ENCODE data around the gene SAV1. TPM values are rescaled to one million over a fixed set of nuclear protein-coding genes. Genes with fewer than 3 reads are reported as not detected.

SAV1 gene
- total RNA-seq (2014; rRNA removed; shearing (Covaris generic)) (82.2 and 82.8 TPM in 2 replicates), polyA plus RNA-seq (2016; fragmentation: Nextera tagmentation; extraction: Ambion mirVana) (72.7 and 74.2 TPM in 2 replicates)
- long read RNA-seq, partial matches to known transcripts: 2 of 4 reads
- long read RNA-seq, other reads (novel, unspliced or antisense): 1 of 4 reads

DNA sequence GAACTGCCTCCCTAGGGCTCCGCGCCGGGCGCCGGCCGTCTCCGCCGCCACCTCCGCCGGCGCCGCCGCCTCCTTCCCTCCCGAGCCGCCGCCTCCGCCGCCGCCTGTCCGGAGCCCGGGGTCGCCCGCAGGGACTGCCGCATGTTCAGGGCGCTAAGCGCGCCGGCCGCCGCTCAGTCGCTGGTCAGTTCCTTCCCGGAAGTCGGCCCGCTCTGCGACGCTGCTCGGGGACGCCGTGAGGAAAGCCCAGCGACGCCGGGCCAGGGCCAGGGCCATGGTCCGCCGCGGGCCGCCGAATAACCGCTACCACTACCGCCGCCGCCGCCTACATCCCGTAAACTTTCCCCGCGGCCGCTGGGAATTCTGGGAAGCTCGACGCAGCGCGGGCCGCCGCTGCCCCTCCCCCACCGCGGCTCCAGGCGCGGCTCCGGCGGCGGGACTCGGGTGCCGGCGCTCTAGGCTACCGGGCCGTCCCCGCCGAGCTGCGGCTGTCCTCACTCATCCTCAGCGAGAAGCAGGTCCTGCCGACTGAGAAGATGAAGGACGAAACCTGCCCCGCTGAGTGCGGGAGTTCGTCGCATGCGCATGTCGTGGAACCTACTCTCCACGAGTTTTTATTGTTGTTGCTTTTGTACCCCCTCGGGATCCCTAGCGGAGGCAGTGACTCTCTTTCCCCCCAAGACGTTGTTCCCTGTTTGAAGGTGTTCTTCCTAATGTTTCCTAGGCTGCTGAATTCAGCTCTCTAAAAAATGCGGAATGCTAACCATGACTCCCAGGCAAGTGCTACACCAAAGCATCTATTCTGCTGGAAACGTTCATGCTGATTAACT, at the start of gene SAV1:
TSS of gene SAV1 (minus strand) at position 311 of the 830 bp plus-strand sequence. CDS start 339 bp downstream, outside the sequence.
- Mint-ChIP-seq H3K27ac (peak within 1 kb of the TSS; percentile 94), H3K4me3 (no peak within 1 kb of the TSS; the same call in 2 of the 3 replicates), H3K36me3 (ENCODE audit: low read depth) (peaks cover 14% of the 10 kb centered on the region), H3K9me3 (no peaks in the 10 kb centered on the region), H3K27me3 (ENCODE audit: insufficient read depth, low read depth, poor library complexity) (peaks cover 4% of the 10 kb centered on the region), H3K4me1 (peaks cover 15% of the 10 kb centered on the region)
- H4K20me1 ChIP-seq (replicated peaks; ENCODE audit: insufficient read depth): peaks cover 9% of the 10 kb centered on the region; the same call in 1 of the 2 replicates
- H3K4me2 ChIP-seq: peak within 1 kb of the TSS; percentile 77
- H3K4me1 ChIP-seq (ENCODE audit: insufficient read depth): peaks cover 29% of the 10 kb centered on the region
- peaks cover 4% of the 10 kb centered on the region; the same call in 1 of the 2 replicates for H3K36me3 ChIP-seq (ENCODE audit: insufficient read depth)
- TF ChIP-seq, protein P1, sequence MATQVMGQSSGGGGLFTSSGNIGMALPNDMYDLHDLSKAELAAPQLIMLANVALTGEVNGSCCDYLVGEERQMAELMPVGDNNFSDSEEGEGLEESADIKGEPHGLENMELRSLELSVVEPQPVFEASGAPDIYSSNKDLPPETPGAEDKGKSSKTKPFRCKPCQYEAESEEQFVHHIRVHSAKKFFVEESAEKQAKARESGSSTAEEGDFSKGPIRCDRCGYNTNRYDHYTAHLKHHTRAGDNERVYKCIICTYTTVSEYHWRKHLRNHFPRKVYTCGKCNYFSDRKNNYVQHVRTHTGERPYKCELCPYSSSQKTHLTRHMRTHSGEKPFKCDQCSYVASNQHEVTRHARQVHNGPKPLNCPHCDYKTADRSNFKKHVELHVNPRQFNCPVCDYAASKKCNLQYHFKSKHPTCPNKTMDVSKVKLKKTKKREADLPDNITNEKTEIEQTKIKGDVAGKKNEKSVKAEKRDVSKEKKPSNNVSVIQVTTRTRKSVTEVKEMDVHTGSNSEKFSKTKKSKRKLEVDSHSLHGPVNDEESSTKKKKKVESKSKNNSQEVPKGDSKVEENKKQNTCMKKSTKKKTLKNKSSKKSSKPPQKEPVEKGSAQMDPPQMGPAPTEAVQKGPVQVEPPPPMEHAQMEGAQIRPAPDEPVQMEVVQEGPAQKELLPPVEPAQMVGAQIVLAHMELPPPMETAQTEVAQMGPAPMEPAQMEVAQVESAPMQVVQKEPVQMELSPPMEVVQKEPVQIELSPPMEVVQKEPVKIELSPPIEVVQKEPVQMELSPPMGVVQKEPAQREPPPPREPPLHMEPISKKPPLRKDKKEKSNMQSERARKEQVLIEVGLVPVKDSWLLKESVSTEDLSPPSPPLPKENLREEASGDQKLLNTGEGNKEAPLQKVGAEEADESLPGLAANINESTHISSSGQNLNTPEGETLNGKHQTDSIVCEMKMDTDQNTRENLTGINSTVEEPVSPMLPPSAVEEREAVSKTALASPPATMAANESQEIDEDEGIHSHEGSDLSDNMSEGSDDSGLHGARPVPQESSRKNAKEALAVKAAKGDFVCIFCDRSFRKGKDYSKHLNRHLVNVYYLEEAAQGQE (IDR thresholded peaks at IDR 0.05; ENCODE audit: unreplicated experiment): no peak
- TF ChIP-seq CREB1 (CRISPR knock-in tag; IDR thresholded peaks at IDR 0.05; ENCODE audit: low read depth) (peak; percentile 80), POLR2AphosphoS5 (IDR thresholded peaks at IDR 0.05; ENCODE audit: low read depth) (peak; percentile 93)
- H3K9me2 ChIP-seq (ENCODE audit: insufficient read depth): no peaks in the 10 kb centered on the region
- no peaks in the 10 kb centered on the region for H3F3A ChIP-seq (replicated peaks; ENCODE audit: low read depth)
- H2AFZ ChIP-seq: no peak within 1 kb of the TSS
- DNase-seq (ENCODE audit: low spot score): peak; percentile 93
- no peaks in the 10 kb centered on the region for H3K27me3 ChIP-seq (ENCODE audit: insufficient read depth)
- H3K79me2 ChIP-seq (replicated peaks; ENCODE audit: insufficient read depth): peaks cover 44% of the 10 kb centered on the region
- H3K27ac ChIP-seq (ENCODE audit: low read depth): peak within 1 kb of the TSS; percentile 93
- peak; percentile 57 for ATAC-seq
- peak within 1 kb of the TSS; percentile 65 for H3K4me3 ChIP-seq

DNA sequence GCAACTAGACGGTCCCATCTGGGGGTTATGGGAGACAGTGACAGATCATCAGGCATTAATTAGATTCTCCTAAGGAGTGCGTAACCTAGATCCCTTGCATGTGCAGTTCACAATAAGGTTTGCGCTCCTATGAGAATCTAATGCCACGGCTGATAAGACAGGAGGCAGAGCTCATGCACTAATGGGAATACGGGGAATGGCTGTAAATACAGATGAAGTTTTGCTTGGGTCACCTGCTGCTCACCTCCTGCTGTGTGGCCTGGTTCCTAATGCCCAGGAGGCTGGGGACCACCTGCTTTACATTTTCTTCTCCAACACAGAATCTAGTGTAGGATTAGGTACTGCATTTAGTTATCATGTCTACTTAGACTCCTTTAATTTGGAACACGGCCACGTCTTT, 49.7 kb upstream of the SAV1 start:
- peaks cover 3% of the 10 kb centered on the region for H3K27me3 Mint-ChIP-seq (ENCODE audit: insufficient read depth, low read depth, poor library complexity)
- no peak overlapping the region for H3K27ac ChIP-seq (ENCODE audit: low read depth)
- H3K9me2 ChIP-seq (ENCODE audit: insufficient read depth): no peaks in the 10 kb centered on the region
- H3F3A ChIP-seq (replicated peaks; ENCODE audit: low read depth): no peaks in the 10 kb centered on the region
- H3K36me3 Mint-ChIP-seq (ENCODE audit: low read depth): no peaks in the 10 kb centered on the region
- H3K36me3 ChIP-seq (ENCODE audit: insufficient read depth): no peaks in the 10 kb centered on the region
- H3K4me2 ChIP-seq: no peak overlapping the region
- no peaks in the 10 kb centered on the region for H3K4me1 Mint-ChIP-seq
- no peaks in the 10 kb centered on the region for H3K4me1 ChIP-seq (ENCODE audit: insufficient read depth)
- no peak overlapping the region for H2AFZ ChIP-seq
- H3K4me3 Mint-ChIP-seq: no peak overlapping the region
- ATAC-seq (no peak), DNase-seq (ENCODE audit: low spot score) (no peak)
- no peaks in the 10 kb centered on the region for H3K79me2 ChIP-seq (replicated peaks; ENCODE audit: insufficient read depth)
- no peaks in the 10 kb centered on the region for H3K27me3 ChIP-seq (ENCODE audit: insufficient read depth)
- H3K9me3 Mint-ChIP-seq: no peaks in the 10 kb centered on the region
- H3K4me3 ChIP-seq: no peak overlapping the region
- H4K20me1 ChIP-seq (replicated peaks; ENCODE audit: insufficient read depth): no peaks in the 10 kb centered on the region
- no peak overlapping the region for H3K27ac Mint-ChIP-seq
- no peak for TF ChIP-seq EZH2 (IDR thresholded peaks at IDR 0.05; ENCODE audit: low read depth, unreplicated experiment)
- no peak for TF ChIP-seq EZH2phosphoT487 (IDR thresholded peaks at IDR 0.05; ENCODE audit: unreplicated experiment)
- TF ChIP-seq, protein P1 (IDR thresholded peaks at IDR 0.05; ENCODE audit: unreplicated experiment): no peak

Data from GM23338 (cell line).